HCT116 (cell line): ENCODE data around the gene EPS8L2. TPM values are rescaled to one million over a fixed set of nuclear protein-coding genes. Genes with fewer than 3 reads are reported as not detected.

Source experiments
- ATAC-seq: fragments of 200-7000 bp; cut with Tn5 transposase; 2 replicates; pipeline ENCODE4 v1.9.1; 2020; ENCODE audit warnings: mild to moderate bottlenecking, moderate library complexity
- BruUV-seq: library from RNA; stranded (reverse); fragments of 400-500 nt; replicated peaks from 2 replicates; lab custom pipeline; 2021; lab: Mats Ljungman, UMichigan
- CTCF ChIA-PET: fragments of 300-600 bp; sonication (Branson Sonifier 250); formaldehyde crosslinking; loops from one replicate; lab custom pipeline; 2021; ENCODE audit warnings: antibody characterized with exemption; lab: Charles Lee
- POLR2A ChIA-PET: fragments of 300-600, 350-600 bp; sonication (Branson Sonifier 250); formaldehyde crosslinking; loops from one replicate; lab custom pipeline; 2021; ENCODE audit warnings: antibody characterized with exemption; lab: Charles Lee
- RAD21 ChIA-PET, 2 experiments: fragments of 300-600 bp; sonication (Branson Sonifier 250); formaldehyde crosslinking; loops; one replicate each; lab custom pipeline; 2023; ENCODE audit warnings: low total read pairs in 2 of 2; ENCODE audit not compliant: uncharacterized antibody in 2 of 2, unreplicated experiment in 2 of 2, low non-redundant PET in 1 of 2; lab: Charles Lee
- DNase-seq: peaks from one replicate; pipeline ENCODE4 v3.0.0-alpha.2; 2010; ENCODE audit warnings: low read depth, low spot score
- H2AFZ ChIP-seq: fragments of 200-600 bp; shearing (Covaris generic), sonication (generic); 2 replicates; pipeline ENCODE4 v1.6.1; 2017; ENCODE audit warnings: low read depth, mixed run types, mixed read lengths, antibody characterized with exemption, low read length; ENCODE audit not compliant: poor library complexity, severe bottlenecking
- H3K27ac ChIP-seq: 2 replicates; pipeline ENCODE4 v1.5.1; 2012; ENCODE audit warnings: low read depth, low read length
- H3K27me3 ChIP-seq: fragments of 200-600 bp; sonication (generic); 2 replicates; pipeline ENCODE4 v1.6.1; 2016; ENCODE audit warnings: mixed run types, low read length, mixed read lengths; ENCODE audit not compliant: insufficient read depth
- H3K36me3 ChIP-seq, 2 experiments: fragments of 200-500 bp in 1 of 2; fragments of 200-600 bp in 1 of 2; sonication (Bioruptor generic) in 1 of 2; sonication (generic) in 1 of 2; 2 replicates each; pipeline versions ENCODE4 v1.5.1 to v1.6.1; 2014 to 2016; ENCODE audit warnings: low read length in 2 of 2, inconsistent platforms in 1 of 2, mixed read lengths in 1 of 2, mixed run types in 1 of 2; ENCODE audit not compliant: insufficient read depth in 2 of 2, control insufficient read depth in 1 of 2
- H3K4me1 ChIP-seq, 2 experiments: fragments of 200-600 bp in 1 of 2; sonication (generic) in 1 of 2; 2 replicates each; pipeline versions ENCODE4 v1.5.1 to v1.6.1; 2012 to 2017; ENCODE audit warnings: low read length in 2 of 2, inconsistent platforms in 1 of 2, mild to moderate bottlenecking in 1 of 2, mixed read lengths in 1 of 2, mixed run types in 1 of 2, moderate library complexity in 1 of 2; ENCODE audit not compliant: insufficient read depth in 2 of 2, control insufficient read depth in 1 of 2
- H3K4me2 ChIP-seq: fragments of 200-600 bp; sonication (generic); 2 replicates; pipeline ENCODE4 v1.6.1; 2017; ENCODE audit warnings: mixed run types, low read length, mixed read lengths
- H3K4me3 ChIP-seq, 2 experiments: fragments of 200-600 bp in 1 of 2; sonication (generic) in 1 of 2; replicated peaks in 1 of 2; 2 replicates each; pipeline ENCODE4 v1.5.1; 2011 to 2016; ENCODE audit warnings: low read length in 2 of 2, control low read depth in 1 of 2, low read depth in 1 of 2, mild to moderate bottlenecking in 1 of 2, mixed read lengths in 1 of 2, mixed run types in 1 of 2
- H3K79me2 ChIP-seq: fragments of 200-600 bp; sonication (generic); 2 replicates; pipeline ENCODE4 v1.6.1; 2017; ENCODE audit warnings: mild to moderate bottlenecking, mixed run types, low read length, moderate library complexity, mixed read lengths; ENCODE audit not compliant: insufficient read depth
- H3K9ac ChIP-seq: fragments of 200-600 bp; sonication (generic); 2 replicates; pipeline ENCODE4 v1.6.1; 2016; ENCODE audit warnings: low read length, mixed read lengths
- H3K9me2 ChIP-seq: fragments of 200-600 bp; sonication (generic), shearing (Covaris generic); 2 replicates; pipeline ENCODE4 v1.6.1; 2017; ENCODE audit warnings: mixed run types, mild to moderate bottlenecking, moderate library complexity; ENCODE audit not compliant: insufficient read depth
- H3K9me3 ChIP-seq, 2 experiments: fragments of 200-500 bp in 1 of 2; fragments of 200-600 bp in 1 of 2; sonication (Bioruptor generic) in 1 of 2; sonication (generic) in 1 of 2; 2 replicates each; pipeline ENCODE4 v1.6.1; 2014 to 2017; ENCODE audit warnings: low read length in 2 of 2, mixed read lengths in 2 of 2, inconsistent platforms in 1 of 2, low read depth in 1 of 2, mild to moderate bottlenecking in 1 of 2, mixed run types in 1 of 2, moderate library complexity in 1 of 2; ENCODE audit not compliant: control insufficient read depth in 1 of 2, insufficient read depth in 1 of 2
- H4K20me1 ChIP-seq: fragments of 200-600 bp; sonication (generic), shearing (Covaris generic); 2 replicates; pipeline ENCODE4 v1.6.1; 2017; ENCODE audit warnings: mixed run types, mild to moderate bottlenecking, moderate library complexity; ENCODE audit not compliant: insufficient read depth
- EZH2phosphoT487 ChIP-seq: fragments of 200-600 bp; IDR thresholded peaks from 2 replicates; pipeline ENCODE4 v1.6.1; 2018; ENCODE audit warnings: antibody characterized with exemption, borderline replicate concordance
- FOSL1 ChIP-seq: IDR thresholded peaks from 2 replicates; pipeline ENCODE4 v1.6.1; 2012; ENCODE audit warnings: low read depth
- JUND ChIP-seq: IDR thresholded peaks from 2 replicates; pipeline ENCODE4 v1.6.1; 2012
- POLR2AphosphoS5 ChIP-seq: IDR thresholded peaks from 2 replicates; pipeline ENCODE4 v1.6.1; 2011; ENCODE audit warnings: mild to moderate bottlenecking, low read depth, low read length, moderate library complexity
- SIN3A ChIP-seq: IDR thresholded peaks from 2 replicates; pipeline ENCODE4 v1.6.1; 2012; ENCODE audit warnings: low read depth
- SP1 ChIP-seq: IDR thresholded peaks from 2 replicates; pipeline ENCODE4 v1.6.1; 2012; ENCODE audit warnings: low read depth
- SRF ChIP-seq: IDR thresholded peaks from 2 replicates; pipeline ENCODE4 v1.6.1; 2012; ENCODE audit warnings: low read depth
- YY1 ChIP-seq: IDR thresholded peaks from 2 replicates; pipeline ENCODE4 v1.6.1; 2011; ENCODE audit warnings: low read length, low read depth, moderate library complexity, mild to moderate bottlenecking; ENCODE audit not compliant: insufficient replicate concordance; ENCODE audit errors: extremely low read depth
- ZFX ChIP-seq: fragments of 450-650 bp; IDR thresholded peaks from 2 replicates; pipeline ENCODE4 v1.6.1; 2017
- ZNF274 ChIP-seq: fragments of 200-500 bp; sonication (Bioruptor generic); IDR thresholded peaks from 2 replicates; pipeline ENCODE4 v1.6.1; 2014; ENCODE audit warnings: mild to moderate bottlenecking, low read depth, low read length, inconsistent platforms
- intact Hi-C: fragments of 100-400 bp; cut with micrococcal nuclease; formaldehyde crosslinking; loops from 2 replicates; pipeline ENCODE4 v1.10.0; 2022
- total RNA-seq: library from RNA; stranded (reverse); gene quantifications from one replicate; pipeline ENCODE4 v1.2.1, GENCODE V29; 2021; ENCODE audit not compliant: unreplicated experiment
- TF ChIP-seq, protein P1 (sequence below), 3 experiments: fragments of 200-600 bp in 1 of 3; sonication (generic) in 1 of 3; IDR thresholded peaks in 2 of 3; conservative IDR thresholded peaks in 1 of 3; 2 replicates each; pipeline ENCODE4 v1.5.1; 2012 to 2017; ENCODE audit warnings: low read depth in 2 of 3, low read length in 2 of 3, antibody characterized with exemption in 1 of 3, borderline replicate concordance in 1 of 3, control low read depth in 1 of 3, mild to moderate bottlenecking in 1 of 3, mixed read lengths in 1 of 3, mixed run types in 1 of 3, moderate library complexity in 1 of 3; ENCODE audit not compliant: insufficient read depth in 1 of 3
- TF ChIP-seq, protein P2 (sequence below): IDR thresholded peaks from 2 replicates; pipeline ENCODE4 v1.6.1; 2012; ENCODE audit warnings: low read depth
- TF ChIP-seq, protein P3 (sequence below): IDR thresholded peaks from 2 replicates; pipeline ENCODE4 v1.6.1; 2011; ENCODE audit warnings: mild to moderate bottlenecking, low read length, moderate library complexity; ENCODE audit not compliant: insufficient replicate concordance; ENCODE audit errors: extremely low read depth

EPS8L2 gene
- total RNA-seq, 1 experiment from 2014 or later: 157 TPM

DNA sequence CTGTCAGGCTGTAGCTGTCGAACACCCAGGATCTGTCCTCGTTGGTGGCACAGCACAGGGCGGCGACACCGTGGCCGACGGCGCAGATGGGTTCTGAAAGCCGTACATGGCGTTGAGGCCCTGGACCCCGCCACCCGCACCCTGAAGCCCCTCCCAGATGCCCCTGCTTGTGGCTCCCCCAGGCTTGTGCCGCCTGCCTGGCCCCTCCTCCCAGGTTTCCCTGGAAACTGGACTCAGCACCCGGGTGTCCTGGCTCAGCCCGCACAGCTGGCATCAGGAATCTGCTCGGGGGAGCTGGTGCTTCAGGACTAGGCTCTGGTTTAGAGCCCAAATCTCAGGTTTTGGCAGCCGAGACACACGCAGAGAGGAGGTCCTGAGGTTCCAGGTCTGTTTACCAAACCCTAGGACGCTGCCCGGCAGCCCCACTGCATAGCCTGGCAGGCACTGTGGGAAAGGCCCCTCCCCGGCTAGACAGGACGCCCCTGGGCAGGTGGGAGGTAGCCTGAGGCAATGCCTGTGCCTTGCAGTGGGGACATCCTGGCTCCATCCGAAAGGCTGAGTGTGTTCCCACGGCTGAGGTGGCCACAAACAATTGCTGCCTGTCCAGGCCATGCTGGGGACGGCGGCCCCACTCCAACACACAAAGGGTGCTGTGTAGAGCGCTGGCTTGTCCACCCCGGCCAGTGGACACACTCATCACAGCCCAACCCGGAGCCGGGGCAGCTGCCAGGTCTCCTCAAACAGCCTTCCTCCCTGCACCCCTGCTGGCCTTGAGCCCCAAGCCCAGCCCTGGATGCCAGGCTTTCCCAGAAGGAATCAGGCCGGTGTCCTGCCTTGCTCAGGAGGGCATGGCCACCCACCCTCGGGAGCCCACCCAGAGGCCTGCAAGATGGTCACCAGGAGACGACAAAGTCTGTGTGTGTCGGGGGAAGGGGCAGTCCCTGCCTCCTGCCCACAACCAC is 66.7 kb downstream of the EPS8L2 start:
- H3K4me1 ChIP-seq: peaks cover 8 to 17% of the 10 kb centered on the region in 2 experiments

More for the DNA sequence above, 66.7 kb downstream of the EPS8L2 start:
- no peaks in the 10 kb centered on the region for H3K9me3 ChIP-seq
- POLR2A ChIA-PET: no interaction called here
- H2AFZ ChIP-seq: no peak overlapping the region
- no peak overlapping the region for H3K4me3 ChIP-seq
- H3K27ac ChIP-seq: peak overlapping the region; percentile 26; the same call in 1 of the 2 replicates
- CTCF ChIA-PET: no interaction called here
- H3K4me2 ChIP-seq: no peak overlapping the region
- H3K27me3 ChIP-seq: no peaks in the 10 kb centered on the region
- no peak for DNase-seq
- H4K20me1 ChIP-seq: no peaks in the 10 kb centered on the region
- TF ChIP-seq POLR2AphosphoS5 (no peak), JUND (no peak), SIN3A (no peak), ZFX (no peak), FOSL1 (no peak), ZNF274 (no peak), YY1 (no peak), SRF (no peak), EZH2phosphoT487 (no peak), SP1 (no peak)
- TF ChIP-seq, protein P1, sequence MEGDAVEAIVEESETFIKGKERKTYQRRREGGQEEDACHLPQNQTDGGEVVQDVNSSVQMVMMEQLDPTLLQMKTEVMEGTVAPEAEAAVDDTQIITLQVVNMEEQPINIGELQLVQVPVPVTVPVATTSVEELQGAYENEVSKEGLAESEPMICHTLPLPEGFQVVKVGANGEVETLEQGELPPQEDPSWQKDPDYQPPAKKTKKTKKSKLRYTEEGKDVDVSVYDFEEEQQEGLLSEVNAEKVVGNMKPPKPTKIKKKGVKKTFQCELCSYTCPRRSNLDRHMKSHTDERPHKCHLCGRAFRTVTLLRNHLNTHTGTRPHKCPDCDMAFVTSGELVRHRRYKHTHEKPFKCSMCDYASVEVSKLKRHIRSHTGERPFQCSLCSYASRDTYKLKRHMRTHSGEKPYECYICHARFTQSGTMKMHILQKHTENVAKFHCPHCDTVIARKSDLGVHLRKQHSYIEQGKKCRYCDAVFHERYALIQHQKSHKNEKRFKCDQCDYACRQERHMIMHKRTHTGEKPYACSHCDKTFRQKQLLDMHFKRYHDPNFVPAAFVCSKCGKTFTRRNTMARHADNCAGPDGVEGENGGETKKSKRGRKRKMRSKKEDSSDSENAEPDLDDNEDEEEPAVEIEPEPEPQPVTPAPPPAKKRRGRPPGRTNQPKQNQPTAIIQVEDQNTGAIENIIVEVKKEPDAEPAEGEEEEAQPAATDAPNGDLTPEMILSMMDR (IDR thresholded peaks at IDR 0.05 in 2 of 3, conservative IDR thresholded peaks at IDR 0.05 in 1 of 3; ENCODE audit: borderline replicate concordance in 1 of 3, insufficient read depth in 1 of 3, low read depth in 2 of 3, low read length in 2 of 3): no peak
- TF ChIP-seq, protein P2, sequence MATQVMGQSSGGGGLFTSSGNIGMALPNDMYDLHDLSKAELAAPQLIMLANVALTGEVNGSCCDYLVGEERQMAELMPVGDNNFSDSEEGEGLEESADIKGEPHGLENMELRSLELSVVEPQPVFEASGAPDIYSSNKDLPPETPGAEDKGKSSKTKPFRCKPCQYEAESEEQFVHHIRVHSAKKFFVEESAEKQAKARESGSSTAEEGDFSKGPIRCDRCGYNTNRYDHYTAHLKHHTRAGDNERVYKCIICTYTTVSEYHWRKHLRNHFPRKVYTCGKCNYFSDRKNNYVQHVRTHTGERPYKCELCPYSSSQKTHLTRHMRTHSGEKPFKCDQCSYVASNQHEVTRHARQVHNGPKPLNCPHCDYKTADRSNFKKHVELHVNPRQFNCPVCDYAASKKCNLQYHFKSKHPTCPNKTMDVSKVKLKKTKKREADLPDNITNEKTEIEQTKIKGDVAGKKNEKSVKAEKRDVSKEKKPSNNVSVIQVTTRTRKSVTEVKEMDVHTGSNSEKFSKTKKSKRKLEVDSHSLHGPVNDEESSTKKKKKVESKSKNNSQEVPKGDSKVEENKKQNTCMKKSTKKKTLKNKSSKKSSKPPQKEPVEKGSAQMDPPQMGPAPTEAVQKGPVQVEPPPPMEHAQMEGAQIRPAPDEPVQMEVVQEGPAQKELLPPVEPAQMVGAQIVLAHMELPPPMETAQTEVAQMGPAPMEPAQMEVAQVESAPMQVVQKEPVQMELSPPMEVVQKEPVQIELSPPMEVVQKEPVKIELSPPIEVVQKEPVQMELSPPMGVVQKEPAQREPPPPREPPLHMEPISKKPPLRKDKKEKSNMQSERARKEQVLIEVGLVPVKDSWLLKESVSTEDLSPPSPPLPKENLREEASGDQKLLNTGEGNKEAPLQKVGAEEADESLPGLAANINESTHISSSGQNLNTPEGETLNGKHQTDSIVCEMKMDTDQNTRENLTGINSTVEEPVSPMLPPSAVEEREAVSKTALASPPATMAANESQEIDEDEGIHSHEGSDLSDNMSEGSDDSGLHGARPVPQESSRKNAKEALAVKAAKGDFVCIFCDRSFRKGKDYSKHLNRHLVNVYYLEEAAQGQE: no peak
- TF ChIP-seq, protein P3, sequence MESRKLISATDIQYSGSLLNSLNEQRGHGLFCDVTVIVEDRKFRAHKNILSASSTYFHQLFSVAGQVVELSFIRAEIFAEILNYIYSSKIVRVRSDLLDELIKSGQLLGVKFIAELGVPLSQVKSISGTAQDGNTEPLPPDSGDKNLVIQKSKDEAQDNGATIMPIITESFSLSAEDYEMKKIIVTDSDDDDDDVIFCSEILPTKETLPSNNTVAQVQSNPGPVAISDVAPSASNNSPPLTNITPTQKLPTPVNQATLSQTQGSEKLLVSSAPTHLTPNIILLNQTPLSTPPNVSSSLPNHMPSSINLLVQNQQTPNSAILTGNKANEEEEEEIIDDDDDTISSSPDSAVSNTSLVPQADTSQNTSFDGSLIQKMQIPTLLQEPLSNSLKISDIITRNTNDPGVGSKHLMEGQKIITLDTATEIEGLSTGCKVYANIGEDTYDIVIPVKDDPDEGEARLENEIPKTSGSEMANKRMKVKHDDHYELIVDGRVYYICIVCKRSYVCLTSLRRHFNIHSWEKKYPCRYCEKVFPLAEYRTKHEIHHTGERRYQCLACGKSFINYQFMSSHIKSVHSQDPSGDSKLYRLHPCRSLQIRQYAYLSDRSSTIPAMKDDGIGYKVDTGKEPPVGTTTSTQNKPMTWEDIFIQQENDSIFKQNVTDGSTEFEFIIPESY: no peak
- TF ChIP-seq, all 23 proteins: peak for 0
- Histone ChIP-seq H3K36me3 (peaks cover 19 to 41% of the 10 kb centered on the region in 2 experiments; a peak in 3 of 4 replicates), H3K9ac (no peak overlapping the region), H3K9me2 (no peaks in the 10 kb centered on the region), H3K79me2 (peaks cover 65% of the 10 kb centered on the region)
- BruUV-seq: no TSS peak
- RAD21 ChIA-PET: no interaction called here
- ATAC-seq: no peak
- intact Hi-C loops: no loop called here
